ENCODE data around the gene AFMID.

Gene AFMID

GRCh38 chr17:78240839-78241238, 53.7 kb downstream of the AFMID start:
- no peak for TF ChIP-seq GABPA (IDR thresholded peaks at IDR 0.05; ENCODE audit: low read depth)
- TF ChIP-seq, protein P1, sequence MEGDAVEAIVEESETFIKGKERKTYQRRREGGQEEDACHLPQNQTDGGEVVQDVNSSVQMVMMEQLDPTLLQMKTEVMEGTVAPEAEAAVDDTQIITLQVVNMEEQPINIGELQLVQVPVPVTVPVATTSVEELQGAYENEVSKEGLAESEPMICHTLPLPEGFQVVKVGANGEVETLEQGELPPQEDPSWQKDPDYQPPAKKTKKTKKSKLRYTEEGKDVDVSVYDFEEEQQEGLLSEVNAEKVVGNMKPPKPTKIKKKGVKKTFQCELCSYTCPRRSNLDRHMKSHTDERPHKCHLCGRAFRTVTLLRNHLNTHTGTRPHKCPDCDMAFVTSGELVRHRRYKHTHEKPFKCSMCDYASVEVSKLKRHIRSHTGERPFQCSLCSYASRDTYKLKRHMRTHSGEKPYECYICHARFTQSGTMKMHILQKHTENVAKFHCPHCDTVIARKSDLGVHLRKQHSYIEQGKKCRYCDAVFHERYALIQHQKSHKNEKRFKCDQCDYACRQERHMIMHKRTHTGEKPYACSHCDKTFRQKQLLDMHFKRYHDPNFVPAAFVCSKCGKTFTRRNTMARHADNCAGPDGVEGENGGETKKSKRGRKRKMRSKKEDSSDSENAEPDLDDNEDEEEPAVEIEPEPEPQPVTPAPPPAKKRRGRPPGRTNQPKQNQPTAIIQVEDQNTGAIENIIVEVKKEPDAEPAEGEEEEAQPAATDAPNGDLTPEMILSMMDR (IDR thresholded peaks at IDR 0.05; ENCODE audit: insufficient read depth, low read length): no peak
- TF ChIP-seq SPI1 (IDR thresholded peaks at IDR 0.05; ENCODE audit: borderline replicate concordance, low read depth): no peak
- TF ChIP-seq, protein P2, sequence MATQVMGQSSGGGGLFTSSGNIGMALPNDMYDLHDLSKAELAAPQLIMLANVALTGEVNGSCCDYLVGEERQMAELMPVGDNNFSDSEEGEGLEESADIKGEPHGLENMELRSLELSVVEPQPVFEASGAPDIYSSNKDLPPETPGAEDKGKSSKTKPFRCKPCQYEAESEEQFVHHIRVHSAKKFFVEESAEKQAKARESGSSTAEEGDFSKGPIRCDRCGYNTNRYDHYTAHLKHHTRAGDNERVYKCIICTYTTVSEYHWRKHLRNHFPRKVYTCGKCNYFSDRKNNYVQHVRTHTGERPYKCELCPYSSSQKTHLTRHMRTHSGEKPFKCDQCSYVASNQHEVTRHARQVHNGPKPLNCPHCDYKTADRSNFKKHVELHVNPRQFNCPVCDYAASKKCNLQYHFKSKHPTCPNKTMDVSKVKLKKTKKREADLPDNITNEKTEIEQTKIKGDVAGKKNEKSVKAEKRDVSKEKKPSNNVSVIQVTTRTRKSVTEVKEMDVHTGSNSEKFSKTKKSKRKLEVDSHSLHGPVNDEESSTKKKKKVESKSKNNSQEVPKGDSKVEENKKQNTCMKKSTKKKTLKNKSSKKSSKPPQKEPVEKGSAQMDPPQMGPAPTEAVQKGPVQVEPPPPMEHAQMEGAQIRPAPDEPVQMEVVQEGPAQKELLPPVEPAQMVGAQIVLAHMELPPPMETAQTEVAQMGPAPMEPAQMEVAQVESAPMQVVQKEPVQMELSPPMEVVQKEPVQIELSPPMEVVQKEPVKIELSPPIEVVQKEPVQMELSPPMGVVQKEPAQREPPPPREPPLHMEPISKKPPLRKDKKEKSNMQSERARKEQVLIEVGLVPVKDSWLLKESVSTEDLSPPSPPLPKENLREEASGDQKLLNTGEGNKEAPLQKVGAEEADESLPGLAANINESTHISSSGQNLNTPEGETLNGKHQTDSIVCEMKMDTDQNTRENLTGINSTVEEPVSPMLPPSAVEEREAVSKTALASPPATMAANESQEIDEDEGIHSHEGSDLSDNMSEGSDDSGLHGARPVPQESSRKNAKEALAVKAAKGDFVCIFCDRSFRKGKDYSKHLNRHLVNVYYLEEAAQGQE (IDR thresholded peaks at IDR 0.05; ENCODE audit: insufficient replicate concordance, low read depth): no peak
- TF ChIP-seq POLR2AphosphoS5 (IDR thresholded peaks at IDR 0.05; ENCODE audit: low read depth): no peak
- DNase-seq (ENCODE audit: low read depth in 1 of 2, low spot score in 1 of 2): no peak

GRCh38 chr17:78241277-78242023, 54.3 kb downstream of the AFMID start:
- H3K27me3 ChIP-seq (ENCODE audit: insufficient read depth, poor library complexity, severe bottlenecking): no peaks in the 10 kb centered on the region
- no peak for DNase-seq (ENCODE audit: low read depth in 1 of 2, low spot score in 1 of 2)

More at GRCh38 chr17:78240839-78241238, 53.7 kb downstream of the AFMID start:
- Histone ChIP-seq H3K27ac (replicated peaks) (no peak overlapping the region), H3K27me3 (ENCODE audit: insufficient read depth, poor library complexity, severe bottlenecking) (no peaks in the 10 kb centered on the region), H3K4me3 (replicated peaks; ENCODE audit: insufficient read depth, low read length) (no peak overlapping the region)

GRCh38 chr17:78242024-78242742, 55.0 kb downstream of the AFMID start:
- no peak for DNase-seq (ENCODE audit: low read depth in 1 of 2, low spot score in 1 of 2)
- H3K4me3 ChIP-seq (replicated peaks; ENCODE audit: insufficient read depth, low read length): no peak overlapping the region
- TF ChIP-seq, protein P2 (IDR thresholded peaks at IDR 0.05; ENCODE audit: insufficient replicate concordance, low read depth): no peak
- TF ChIP-seq GABPA (IDR thresholded peaks at IDR 0.05; ENCODE audit: low read depth) (no peak), POLR2AphosphoS5 (IDR thresholded peaks at IDR 0.05; ENCODE audit: low read depth) (no peak), SPI1 (IDR thresholded peaks at IDR 0.05; ENCODE audit: borderline replicate concordance, low read depth) (no peak)
- TF ChIP-seq, protein P1 (IDR thresholded peaks at IDR 0.05; ENCODE audit: insufficient read depth, low read length): no peak
- no peaks in the 10 kb centered on the region for H3K27me3 ChIP-seq (ENCODE audit: insufficient read depth, poor library complexity, severe bottlenecking)
- no peak overlapping the region for H3K27ac ChIP-seq (replicated peaks)

More at GRCh38 chr17:78241277-78242023, 54.3 kb downstream of the AFMID start:
- Histone ChIP-seq H3K4me3 (replicated peaks; ENCODE audit: insufficient read depth, low read length) (no peak overlapping the region), H3K27ac (replicated peaks) (no peak overlapping the region)
- TF ChIP-seq SPI1 (IDR thresholded peaks at IDR 0.05; ENCODE audit: borderline replicate concordance, low read depth) (no peak), GABPA (IDR thresholded peaks at IDR 0.05; ENCODE audit: low read depth) (no peak), POLR2AphosphoS5 (IDR thresholded peaks at IDR 0.05; ENCODE audit: low read depth) (no peak)
- TF ChIP-seq, protein P2 (IDR thresholded peaks at IDR 0.05; ENCODE audit: insufficient replicate concordance, low read depth): no peak
- TF ChIP-seq, protein P1 (IDR thresholded peaks at IDR 0.05; ENCODE audit: insufficient read depth, low read length): no peak
